Inferior parietal cortex (tissue), 1 donor: ENCODE results near the gene LRMDA.

Experiments used
- DNase-seq: peaks from one replicate; pipeline ENCODE4 v3.0.0-alpha.2; 2016; ENCODE audit errors: extremely low spot score

Gene LRMDA

DNA sequence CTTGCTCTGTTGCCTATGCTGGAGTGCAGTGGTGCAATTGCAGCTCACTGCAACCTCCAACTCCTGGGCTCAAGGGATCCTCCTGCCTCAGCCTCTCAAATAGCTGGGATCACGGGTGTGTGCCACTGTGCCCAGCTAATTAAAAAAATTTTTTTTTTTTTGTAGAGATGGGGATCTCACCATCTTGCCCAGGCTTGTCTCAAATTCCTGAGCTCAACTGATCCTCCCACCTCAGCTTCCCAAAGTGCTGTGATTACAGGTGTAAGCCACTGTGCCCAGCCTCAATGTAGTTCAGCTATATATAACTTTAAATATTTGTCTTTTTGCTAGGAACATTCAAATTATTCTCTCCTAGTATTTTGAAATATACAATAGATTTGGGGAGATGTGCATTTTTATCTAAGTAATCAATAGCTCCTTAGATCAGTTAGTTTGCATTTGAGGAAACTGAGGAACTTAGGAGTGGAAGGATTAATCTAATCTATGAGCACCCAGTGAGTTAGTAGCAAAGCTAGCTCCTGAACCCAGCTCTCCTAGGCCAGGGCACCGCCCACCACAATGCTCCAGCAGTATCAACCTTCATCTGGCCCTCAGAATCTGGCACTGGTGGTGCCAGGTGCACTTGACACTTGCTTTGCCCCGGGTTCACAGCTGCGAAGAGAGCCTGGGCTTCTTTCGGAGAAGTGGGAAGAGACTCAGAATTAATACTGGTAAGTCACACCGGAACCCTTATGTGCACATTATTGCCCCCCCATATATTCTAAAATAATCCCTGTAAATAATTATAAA is 5.9 kb upstream of the LRMDA start:
- no peak for DNase-seq

- DNase-seq = no peak
Observed at GRCh38 chr10:75426880-75427279, 4.5 kb upstream of the LRMDA start.

- no peak for DNase-seq
Observed at GRCh38 chr10:75427951-75428350, 3.5 kb upstream of the LRMDA start.

- DNase-seq = no peak
Observed at GRCh38 chr10:75428434-75429158, 2.8 kb upstream of the LRMDA start.

GRCh38 chr10:75429159-75429827 is 2.1 kb upstream of the LRMDA start:
- no peak for DNase-seq

GRCh38 chr10:75430000-75430763 is 1.2 kb upstream of the LRMDA start:
- peak; percentile 21 for DNase-seq

GRCh38 chr10:75432176-75432575 is 752 bp downstream of the LRMDA start:
- no peak for DNase-seq

- DNase-seq = no peak
Observed at GRCh38 chr10:75432763-75433162, 1.3 kb downstream of the LRMDA start.

GRCh38 chr10:75433216-75433615 is 1.8 kb downstream of the LRMDA start:
- no peak for DNase-seq

GRCh38 chr10:75434291-75434690 is 2.9 kb downstream of the LRMDA start:
- DNase-seq = no peak

GRCh38 chr10:75435291-75435690 is 3.9 kb downstream of the LRMDA start:
- no peak for DNase-seq

GRCh38 chr10:75436896-75437295 is 5.5 kb downstream of the LRMDA start:
- DNase-seq = no peak

GRCh38 chr10:75437693-75438092 is 6.3 kb downstream of the LRMDA start:
- DNase-seq = no peak

- DNase-seq = no peak
Observed at GRCh38 chr10:75438275-75438674, 6.9 kb downstream of the LRMDA start.

- DNase-seq = no peak
Observed at GRCh38 chr10:75439811-75440210, 8.4 kb downstream of the LRMDA start.

DNA sequence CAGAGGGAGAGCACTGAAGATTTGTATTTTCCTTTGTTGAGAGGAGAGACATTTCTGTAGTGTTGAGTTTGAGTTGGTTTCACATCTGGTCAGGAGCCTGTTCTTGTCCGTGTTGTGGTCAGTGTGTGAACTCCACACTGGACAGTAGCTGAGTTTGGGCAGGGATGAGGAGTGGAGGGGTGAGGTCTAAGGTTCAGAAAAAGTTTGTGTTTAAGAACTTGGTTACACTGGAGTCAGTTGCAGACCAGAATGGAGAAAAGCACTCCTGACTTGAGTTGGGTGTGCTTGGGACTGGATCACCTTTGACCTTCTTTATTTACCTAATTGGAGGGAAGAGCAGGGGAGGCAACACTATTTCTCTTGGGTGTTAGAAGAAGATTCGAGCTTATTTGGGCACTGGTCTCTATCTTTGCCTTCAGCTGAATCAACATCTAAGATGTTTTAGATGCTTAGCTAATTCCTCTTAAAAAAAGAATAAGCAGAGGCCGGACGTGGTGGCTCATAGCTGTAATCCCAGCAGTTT is 8.9 kb downstream of the LRMDA start:
- DNase-seq = no peak

GRCh38 chr10:75441196-75441595 is 9.8 kb downstream of the LRMDA start:
- no peak for DNase-seq

- no peak for DNase-seq
Observed at GRCh38 chr10:75441682-75442081, 10.3 kb downstream of the LRMDA start.

GRCh38 chr10:75443362-75443761 is 11.9 kb downstream of the LRMDA start:
- no peak for DNase-seq

- DNase-seq = no peak
Observed at GRCh38 chr10:75444781-75445386, 13.5 kb downstream of the LRMDA start.

DNA sequence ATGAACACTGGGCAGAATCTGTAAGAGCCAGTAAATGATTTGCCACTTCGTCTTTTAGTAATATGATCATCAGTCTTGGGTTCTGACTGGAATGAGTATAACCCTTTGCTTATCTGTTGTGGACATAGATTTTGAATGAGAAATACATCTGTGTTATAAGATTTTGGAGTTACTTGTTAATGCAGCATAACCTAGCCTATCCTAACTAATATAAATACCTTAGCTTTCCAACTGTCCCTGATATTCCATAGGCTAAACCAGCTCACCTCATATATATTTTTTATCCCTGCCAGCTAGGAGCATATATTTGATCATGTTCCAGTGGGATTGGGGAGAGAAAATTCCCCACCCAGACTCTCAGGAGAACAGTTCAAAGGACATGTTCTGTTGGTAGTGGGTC is 15.1 kb downstream of the LRMDA start:
- no peak for DNase-seq
